Upper lobe of right lung (tissue), 1 donor: ENCODE data around the gene PPP2R1B. TPM values are rescaled to one million over a fixed set of nuclear protein-coding genes. Genes with fewer than 3 reads are reported as not detected.

Source experiments
- ATAC-seq: fragments of 200-7000 bp; cut with Tn5 transposase; one replicate; pipeline ENCODE4 v1.9.1; 2020; ENCODE audit warnings: mild to moderate bottlenecking, moderate library complexity
- DNase-seq: peaks from one replicate; pipeline ENCODE4 v3.0.0-alpha.2; 2020
- H3K27ac ChIP-seq: fragments of 200-600 bp; one replicate; pipeline ENCODE4 v1.8.0; 2022
- H3K27me3 ChIP-seq: fragments of 200-600 bp; one replicate; pipeline ENCODE4 v1.8.0; 2022; ENCODE audit warnings: mild to moderate bottlenecking
- H3K36me3 ChIP-seq: fragments of 200-600 bp; one replicate; pipeline ENCODE4 v1.8.0; 2022
- H3K4me1 ChIP-seq: fragments of 200-600 bp; one replicate; pipeline ENCODE4 v1.8.0; 2022
- H3K4me3 ChIP-seq: fragments of 200-600 bp; one replicate; pipeline ENCODE4 v1.8.0; 2022; ENCODE audit warnings: mild to moderate bottlenecking
- H3K9me3 ChIP-seq: fragments of 200-600 bp; one replicate; pipeline ENCODE4 v1.8.0; 2022
- CTCF ChIP-seq: fragments of 200-600 bp; IDR thresholded peaks from one replicate; pipeline ENCODE4 v1.8.0; 2022; ENCODE audit warnings: antibody characterized with exemption
- intact Hi-C: fragments of 100-400 bp; cut with DNase I; formaldehyde crosslinking; loops from one replicate; pipeline ENCODE4 v1.11.0; 2022
- total RNA-seq: library from RNA; stranded (reverse); fragmentation: NEBNext Ultra II Directional; extraction: Animal tissue kit (Norgen Biotek cat#: 25700); gene quantifications from one replicate; pipeline ENCODE4 v1.2.1, GENCODE V29; 2021
- donor health status: DM: no; HTN: yes; CAD: no; lungs with severe emphysema.

PPP2R1B gene
- total RNA-seq, 1 donor from 2014 or later, result 26.7 TPM

- no peaks in the 10 kb centered on the region for H3K9me3 ChIP-seq
- H3K27ac ChIP-seq, result no peak overlapping the region
- peaks cover 24% of the 10 kb centered on the region for H3K4me1 ChIP-seq
- no peaks in the 10 kb centered on the region for H3K27me3 ChIP-seq
- intact Hi-C loops, result no loop called here
- ATAC-seq (no peak), DNase-seq (peak; percentile 34)
- TF ChIP-seq CTCF, result no peak
- no peak overlapping the region for H3K4me3 ChIP-seq
- H3K36me3 ChIP-seq, result peaks cover 48% of the 10 kb centered on the region
Observed at GRCh38 chr11:111727431-111727830, 38.8 kb downstream of the PPP2R1B start.

- Histone ChIP-seq H3K36me3 (peaks cover 59% of the 10 kb centered on the region), H3K4me1 (peaks cover 14% of the 10 kb centered on the region), H3K9me3 (no peaks in the 10 kb centered on the region), H3K27ac (no peak overlapping the region), H3K4me3 (no peak overlapping the region), H3K27me3 (no peaks in the 10 kb centered on the region)
- no peak for ATAC-seq
- intact Hi-C loops, result no loop called here
- no peak for TF ChIP-seq CTCF
- peak; percentile 58 for DNase-seq
Observed at GRCh38 chr11:111726301-111726713, 39.9 kb downstream of the PPP2R1B start.

- intact Hi-C loops, result no loop called here
- no peak for ATAC-seq
- DNase-seq, result no peak
- peaks cover 10% of the 10 kb centered on the region for H3K4me1 ChIP-seq
- TF ChIP-seq CTCF, result no peak
- peaks cover 66% of the 10 kb centered on the region for H3K36me3 ChIP-seq
- no peak overlapping the region for H3K27ac ChIP-seq
- no peak overlapping the region for H3K4me3 ChIP-seq
- no peaks in the 10 kb centered on the region for H3K27me3 ChIP-seq
- no peaks in the 10 kb centered on the region for H3K9me3 ChIP-seq
Observed at GRCh38 chr11:111725621-111726020, 40.6 kb downstream of the PPP2R1B start.

- Histone ChIP-seq H3K27me3 (no peaks in the 10 kb centered on the region), H3K4me3 (no peak overlapping the region), H3K9me3 (no peaks in the 10 kb centered on the region), H3K27ac (no peak overlapping the region), H3K4me1 (peaks cover 7% of the 10 kb centered on the region), H3K36me3 (peaks cover 76% of the 10 kb centered on the region)
- ATAC-seq (no peak), DNase-seq (peak; percentile 54)
- TF ChIP-seq CTCF, result no peak
- intact Hi-C loops, result no loop called here
Observed at GRCh38 chr11:111724615-111725129, 41.5 kb downstream of the PPP2R1B start.

- intact Hi-C loops, result no loop called here
- peaks cover 80% of the 10 kb centered on the region for H3K36me3 ChIP-seq
- H3K9me3 ChIP-seq, result no peaks in the 10 kb centered on the region
- H3K4me3 ChIP-seq, result no peak overlapping the region
- no peaks in the 10 kb centered on the region for H3K27me3 ChIP-seq
- ATAC-seq (no peak), DNase-seq (peak; percentile 59)
- no peak overlapping the region for H3K27ac ChIP-seq
- no peaks in the 10 kb centered on the region for H3K4me1 ChIP-seq
- no peak for TF ChIP-seq CTCF
Observed at GRCh38 chr11:111723595-111723994, 42.6 kb downstream of the PPP2R1B start.

- TF ChIP-seq CTCF, result no peak
- no peaks in the 10 kb centered on the region for H3K9me3 ChIP-seq
- H3K27me3 ChIP-seq, result no peaks in the 10 kb centered on the region
- ATAC-seq, result no peak
- no peak overlapping the region for H3K4me3 ChIP-seq
- DNase-seq, result no peak
- intact Hi-C loops, result no loop called here
- peaks cover 80% of the 10 kb centered on the region for H3K36me3 ChIP-seq
- no peak overlapping the region for H3K27ac ChIP-seq
- no peaks in the 10 kb centered on the region for H3K4me1 ChIP-seq
Observed at GRCh38 chr11:111722501-111722900, 43.7 kb downstream of the PPP2R1B start.
